Endothelial cell of umbilical vein (primary cell): ENCODE data around the gene MT1HL1.

Source experiments
- CTCF ChIP-seq, 2 donors: IDR thresholded peaks; 1 replicate in 1 of 2; 2 replicates in 1 of 2; pipeline ENCODE4 v1.5.1; 2011; ENCODE audit warnings: low read length in 2 of 2, mild to moderate bottlenecking in 2 of 2, moderate library complexity in 2 of 2, control low read depth in 1 of 2, inconsistent platforms in 1 of 2, low read depth in 1 of 2; ENCODE audit not compliant: insufficient read depth in 1 of 2; ENCODE audit errors: extremely low read depth in 1 of 2
- EZH2 ChIP-seq: IDR thresholded peaks from 2 replicates; pipeline ENCODE4 v1.6.1; 2012; ENCODE audit warnings: borderline replicate concordance, low read depth, mild to moderate bottlenecking, moderate library complexity, low read length, inconsistent platforms; ENCODE audit not compliant: severe bottlenecking
- FOS ChIP-seq: IDR thresholded peaks from 2 replicates; pipeline ENCODE4 v1.6.1; 2011; ENCODE audit warnings: mild to moderate bottlenecking, low read length, moderate library complexity, borderline replicate concordance; ENCODE audit not compliant: insufficient read depth
- MYC ChIP-seq: IDR thresholded peaks from one replicate; pipeline ENCODE4 v1.6.1; 2011; ENCODE audit warnings: mild to moderate bottlenecking, low read depth, low read length
- POLR2A ChIP-seq: IDR thresholded peaks from 2 replicates; pipeline ENCODE4 v1.6.1; 2012; ENCODE audit warnings: low read depth, mild to moderate bottlenecking, control low read depth, low read length
- POLR2AphosphoS5 ChIP-seq: IDR thresholded peaks from 2 replicates; pipeline ENCODE4 v1.6.1; 2012; ENCODE audit warnings: low read depth, mild to moderate bottlenecking, control low read depth, low read length, moderate library complexity; ENCODE audit not compliant: insufficient read depth

- TF ChIP-seq POLR2A, result no peak
- no peak for TF ChIP-seq CTCF (IDR thresholded peaks at IDR 0.05; ENCODE audit: extremely low read depth in 1 of 2, insufficient read depth in 1 of 2, low read depth in 1 of 2, low read length in 2 of 2)
- no peak for TF ChIP-seq EZH2
- TF ChIP-seq POLR2AphosphoS5, result no peak
- TF ChIP-seq MYC, result no peak
- TF ChIP-seq FOS, result no peak
These were observed at the start of gene MT1HL1 for GRCh38 chr1:237004116-237004515.
